H1 (cell line): ENCODE results near the gene RTN4RL2. TPM values are rescaled to one million over a fixed set of nuclear protein-coding genes. Genes with fewer than 3 reads are reported as not detected.

Source experiments
- CEBPB ChIP-seq: IDR thresholded peaks from 2 replicates; pipeline ENCODE4 v1.6.1; 2012; ENCODE audit warnings: low read depth, low read length
- EGR1 ChIP-seq: IDR thresholded peaks from 2 replicates; pipeline ENCODE4 v1.6.1; 2011; ENCODE audit warnings: low read depth, low read length, borderline replicate concordance
- HDAC2 ChIP-seq, 2 experiments: fragments of 300-600 bp in 1 of 2; sonication (generic) in 1 of 2; IDR thresholded peaks; 2 replicates each; pipeline ENCODE4 v1.6.1; 2011 to 2012; ENCODE audit warnings: low read depth in 2 of 2, low read length in 2 of 2, mild to moderate bottlenecking in 2 of 2, moderate library complexity in 2 of 2, borderline replicate concordance in 1 of 2, inconsistent platforms in 1 of 2
- JUN ChIP-seq: IDR thresholded peaks from 2 replicates; pipeline ENCODE4 v1.6.1; 2011; ENCODE audit warnings: low read depth, mild to moderate bottlenecking, improper control_type of control experiment, low read length
- JUND ChIP-seq: IDR thresholded peaks from 2 replicates; pipeline ENCODE4 v1.6.1; 2011; ENCODE audit warnings: mild to moderate bottlenecking, improper control_type of control experiment, low read length
- KDM1A ChIP-seq: fragments of 200-600, 300-600 bp; sonication (generic); IDR thresholded peaks from 2 replicates; pipeline ENCODE4 v1.7.1; 2016; ENCODE audit warnings: mild to moderate bottlenecking, low read length, borderline replicate concordance
- NRF1 ChIP-seq: IDR thresholded peaks from 2 replicates; pipeline ENCODE4 v1.6.1; 2011; ENCODE audit warnings: mild to moderate bottlenecking, low read depth, low read length, improper control_type of control experiment
- RNF2 ChIP-seq: fragments of 200-900, 300-1000 bp; sonication (generic); IDR thresholded peaks from 2 replicates; pipeline ENCODE4 v1.7.1; 2016; ENCODE audit warnings: borderline replicate concordance, low read depth, mild to moderate bottlenecking, antibody characterized with exemption, low read length; ENCODE audit not compliant: poor library complexity, severe bottlenecking; ENCODE audit errors: missing control alignments
- SIN3A ChIP-seq, 2 experiments: IDR thresholded peaks in 1 of 2; conservative IDR thresholded peaks in 1 of 2; 2 replicates each; pipeline ENCODE4 v1.6.1; 2011 to 2012; ENCODE audit warnings: low read length in 2 of 2, improper control_type of control experiment in 1 of 2, low read depth in 1 of 2, mild to moderate bottlenecking in 1 of 2
- SIRT6 ChIP-seq: IDR thresholded peaks from one replicate; pipeline ENCODE4 v1.7.1; 2012; ENCODE audit warnings: low read length, inconsistent platforms
- SIX5 ChIP-seq: IDR thresholded peaks from 2 replicates; pipeline ENCODE4 v1.6.1; 2011; ENCODE audit warnings: mild to moderate bottlenecking, low read depth, low read length
- SP1 ChIP-seq: IDR thresholded peaks from 2 replicates; pipeline ENCODE4 v1.6.1; 2011; ENCODE audit warnings: low read depth, low read length
- SP4 ChIP-seq: IDR thresholded peaks from 2 replicates; pipeline ENCODE4 v1.6.1; 2012; ENCODE audit warnings: low read length, inconsistent platforms
- polyA plus RNA-seq, 7 experiments: library from polyadenylated mRNA; depleted of rRNA in 3 of 7; stranded (reverse) in 5 of 7; unstranded in 2 of 7; fragments of >200 nt in 5 of 7; fragments of 200-250 nt in 2 of 7; gene quantifications; 1 replicate in 5 of 7; 2 replicates in 1 of 7; 4 replicates in 1 of 7; pipeline versions ENCODE4 v1.2.1 to v1.2.3, GENCODE V29; 2011 to 2013; ENCODE audit warnings: missing spikeins in 2 of 7, mixed read lengths in 2 of 7
- total RNA-seq: library from RNA; stranded (reverse); fragmentation: NEBNext Ultra II Directional; extraction: Animal tissue kit (Norgen Biotek cat#: 25700); gene quantifications from 2 replicates; pipeline ENCODE4 v1.2.1, GENCODE V29; 2021

Gene RTN4RL2
- total and polyA plus RNA-seq, 2 of the 8 experiments (the other 6 are each of a cell fraction or from before 2014, with no cell fraction given) = 11.4 to 23.7 TPM

- TF ChIP-seq SIN3A (conservative IDR thresholded peaks at IDR 0.05 in 1 of 2, IDR thresholded peaks at IDR 0.05 in 1 of 2; ENCODE audit: low read depth in 1 of 2, low read length in 2 of 2) (no peak), CEBPB (no peak), RNF2 (no peak), KDM1A (no peak), NRF1 (no peak), EGR1 (no peak), SP4 (no peak), SIX5 (no peak), JUN (no peak), JUND (no peak), SP1 (no peak), HDAC2 (IDR thresholded peaks at IDR 0.05; ENCODE audit: borderline replicate concordance in 1 of 2, low read depth in 2 of 2, low read length in 2 of 2) (no peak), SIRT6 (no peak)
Measured at GRCh38 chr11:57490456-57491248, 30.3 kb downstream of the RTN4RL2 start (continued).
